Adrenal gland (tissue), 5 donors: ENCODE results near the gene CAGE1.

Source experiments
- CTCF ChIP-seq, 6 experiments: fragments of 450-650 bp in 4 of 6; fragments of 200-600 bp in 2 of 6; sonication (generic) in 1 of 6; IDR thresholded peaks; 1 replicate in 5 of 6; 2 replicates in 1 of 6; pipeline versions ENCODE4 v1.5.1 to v1.8.0; 2016 to 2021; ENCODE audit warnings: antibody characterized with exemption in 6 of 6, mild to moderate bottlenecking in 2 of 6, moderate library complexity in 1 of 6
- POLR2A ChIP-seq, 2 donors: fragments of 450-650 bp; IDR thresholded peaks; one replicate each; pipeline ENCODE4 v1.6.1; 2017; ENCODE audit warnings: antibody characterized with exemption in 2 of 2, mild to moderate bottlenecking in 2 of 2, moderate library complexity in 1 of 2
- donor health status: DM: no; HTN: no; CAD: no.

- TF ChIP-seq CTCF (IDR thresholded peaks at IDR 0.05) (no peak), POLR2A (IDR thresholded peaks at IDR 0.05) (no peak)
These were observed 21.8 kb upstream of the CAGE1 start for GRCh38 chr6:7411328-7411727.
